Measurements from ENCODE around the gene TAB3.

TAB3 gene

GRCh38 chrX:30889147-30890140, at the start of gene TAB3:
Gene TAB3, minus strand, starts transcription at chrX:30889254. Its CDS starts 29,666 bp downstream, at chrX:30859588.
- TF ChIP-seq CTCF (IDR thresholded peaks at IDR 0.05) = no peak
- H3K4me3 ChIP-seq (ENCODE audit: low read depth in 1 of 2, low read length in 1 of 2) = peak within 1 kb of the TSS; percentile 68 to 79
- peaks cover 8 to 18% of the 10 kb centered on the region in 2 experiments for H3K4me1 ChIP-seq (ENCODE audit: control insufficient read depth in 1 of 2, insufficient read depth in 1 of 2, low read depth in 1 of 2, low read length in 1 of 2)
- no peaks in the 10 kb centered on the region for H3K36me3 ChIP-seq
- peak within 1 kb of the TSS; percentile 85 for H3K27ac ChIP-seq
- H3K27me3 ChIP-seq = no peaks in the 10 kb centered on the region
- H3K9me3 ChIP-seq = no peaks in the 10 kb centered on the region

GRCh38 chrX:30938295-30938694, 49.2 kb upstream of the TAB3 start:
- no peaks in the 10 kb centered on the region for H3K4me1 ChIP-seq (ENCODE audit: control insufficient read depth in 1 of 2, insufficient read depth in 1 of 2, low read depth in 1 of 2, low read length in 1 of 2)
- H3K27me3 ChIP-seq = no peaks in the 10 kb centered on the region
- no peaks in the 10 kb centered on the region for H3K9me3 ChIP-seq
- H3K4me3 ChIP-seq (ENCODE audit: low read depth in 1 of 2, low read length in 1 of 2) = no peak overlapping the region
- no peaks in the 10 kb centered on the region for H3K36me3 ChIP-seq
- no peak for TF ChIP-seq CTCF (IDR thresholded peaks at IDR 0.05)
- no peak overlapping the region for H3K27ac ChIP-seq

DNA sequence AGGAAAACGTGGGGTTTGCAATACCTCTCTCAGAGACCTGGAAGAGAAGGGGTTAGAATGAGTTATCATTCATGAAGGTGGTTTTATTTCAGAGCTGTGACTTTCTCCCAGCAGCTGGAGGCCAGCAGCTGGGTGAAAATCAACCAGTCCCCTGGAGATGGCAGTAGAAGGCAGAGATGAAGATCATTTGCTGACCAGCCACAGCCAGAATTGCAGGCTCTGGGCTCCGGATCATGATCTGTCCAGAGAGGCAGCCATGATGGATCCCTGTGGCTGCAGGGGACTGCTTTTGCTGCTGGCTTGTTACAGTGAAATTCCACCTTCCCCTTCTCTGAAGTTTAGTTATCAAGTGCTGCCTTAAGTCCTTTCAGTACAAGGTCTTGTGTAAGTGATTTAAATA, 46.9 kb upstream of the TAB3 start:
- no peaks in the 10 kb centered on the region for H3K36me3 ChIP-seq
- H3K4me1 ChIP-seq (ENCODE audit: control insufficient read depth in 1 of 2, insufficient read depth in 1 of 2, low read depth in 1 of 2, low read length in 1 of 2) = no peaks in the 10 kb centered on the region
- H3K4me3 ChIP-seq (ENCODE audit: low read depth in 1 of 2, low read length in 1 of 2) = no peak overlapping the region

GRCh38 chrX:30931920-30932319, 42.9 kb upstream of the TAB3 start:
- no peaks in the 10 kb centered on the region for H3K9me3 ChIP-seq
- no peak overlapping the region for H3K4me3 ChIP-seq (ENCODE audit: low read depth in 1 of 2, low read length in 1 of 2)
- H3K36me3 ChIP-seq = no peaks in the 10 kb centered on the region
- no peaks in the 10 kb centered on the region for H3K27me3 ChIP-seq
- TF ChIP-seq CTCF (IDR thresholded peaks at IDR 0.05) = no peak
- no peaks in the 10 kb centered on the region for H3K4me1 ChIP-seq (ENCODE audit: control insufficient read depth in 1 of 2, insufficient read depth in 1 of 2, low read depth in 1 of 2, low read length in 1 of 2)
- H3K27ac ChIP-seq = no peak overlapping the region

More for the DNA sequence above, 46.9 kb upstream of the TAB3 start:
- Histone ChIP-seq H3K27me3 (no peaks in the 10 kb centered on the region), H3K27ac (no peak overlapping the region), H3K9me3 (no peaks in the 10 kb centered on the region)
- TF ChIP-seq CTCF (IDR thresholded peaks at IDR 0.05) = no peak

DNA sequence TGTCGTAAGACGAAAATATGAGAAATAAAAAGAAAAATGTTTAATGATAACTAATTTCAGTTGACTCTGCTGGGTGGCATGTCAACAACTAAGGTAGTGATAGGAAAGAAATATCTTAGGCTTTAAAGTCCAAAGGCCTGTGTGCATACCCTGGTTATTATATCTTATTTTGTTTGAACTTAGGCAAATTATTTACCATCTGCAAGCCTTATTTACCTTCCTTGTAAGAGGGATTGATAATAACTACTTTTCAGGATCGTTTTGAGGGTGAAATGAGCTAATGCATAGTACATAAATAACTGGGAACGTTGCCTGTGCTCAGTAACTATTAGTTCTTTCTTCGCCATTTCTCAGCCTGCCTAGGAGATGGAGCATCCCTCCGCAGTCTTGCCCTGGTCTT, 41.6 kb upstream of the TAB3 start:
- Histone ChIP-seq H3K9me3 (no peaks in the 10 kb centered on the region), H3K4me3 (ENCODE audit: low read depth in 1 of 2, low read length in 1 of 2) (no peak overlapping the region), H3K36me3 (no peaks in the 10 kb centered on the region), H3K27me3 (no peaks in the 10 kb centered on the region), H3K4me1 (ENCODE audit: control insufficient read depth in 1 of 2, insufficient read depth in 1 of 2, low read depth in 1 of 2, low read length in 1 of 2) (no peaks in the 10 kb centered on the region), H3K27ac (no peak overlapping the region)
- TF ChIP-seq CTCF (IDR thresholded peaks at IDR 0.05) = no peak
